ENCODE data around the gene EEIG2. TPM values are rescaled to one million over a fixed set of nuclear protein-coding genes. Genes with fewer than 3 reads are reported as not detected.

The EEIG2 gene
- total and polyA plus RNA-seq, 2 donors (not counting 3 experiments of a cell fraction or from before 2014, with no cell fraction given) = 2.5 to 7.2 TPM

GRCh38 chr1:108605633-108606032 is 45.7 kb downstream of the EEIG2 start:
- no peaks in the 10 kb centered on the region for H3K9me1 ChIP-seq (replicated peaks; ENCODE audit: control insufficient read depth, extremely low read depth, insufficient read depth, low read length)
- DNase-seq (ENCODE audit: low read depth, low spot score) = no peak
- H3K36me3 ChIP-seq (ENCODE audit: control insufficient read depth in 2 of 2, extremely low read depth in 1 of 2, insufficient read depth in 2 of 2, low read length in 2 of 2) = no peaks in the 10 kb centered on the region
- POLR2A ChIA-PET = no interaction called here
- intact Hi-C loops (cut with micrococcal nuclease) (no loop called here), dilution Hi-C loops (cut with MboI; ENCODE audit: extremely low pct_ligation_motif_present, low sequenced_read_pairs) (no loop called here)
- no peak overlapping the region for H3K4me3 ChIP-seq (replicated peaks in 1 of 3; ENCODE audit: insufficient read depth in 1 of 3, low read depth in 1 of 3, low read length in 3 of 3)
- H4K20me1 ChIP-seq (replicated peaks; ENCODE audit: control insufficient read depth, extremely low read depth, insufficient read depth, low read length) = no peaks in the 10 kb centered on the region
- H3K27ac ChIP-seq (ENCODE audit: insufficient read depth, low read depth, low read length) = no peak overlapping the region
- CTCF ChIA-PET = interaction anchor here (0.9 to 1.5 kb wide), 3 partner anchors 10 to 46 kb away, joined by 3 to 5 read pairs (median 3); partner anchors contain the start of gene EEIG2
- H3K4me2 ChIP-seq (ENCODE audit: insufficient read depth, low read length) = no peak overlapping the region
- FAIRE-seq = no peak
- no peak overlapping the region for H2AFZ ChIP-seq (ENCODE audit: low read depth, low read length)
- no peaks in the 10 kb centered on the region for H3K27me3 ChIP-seq (ENCODE audit: control insufficient read depth in 2 of 2, insufficient read depth in 2 of 2, low read length in 2 of 2)
- no peaks in the 10 kb centered on the region for H3K9me3 ChIP-seq (replicated peaks; ENCODE audit: control insufficient read depth, insufficient read depth, low read length)
- peaks cover 4% of the 10 kb centered on the region for H3K4me1 ChIP-seq (ENCODE audit: control insufficient read depth, extremely low read depth, insufficient read depth, low read length)
- TF ChIP-seq EZH2 (IDR thresholded peaks at IDR 0.05; ENCODE audit: borderline replicate concordance, low read depth, low read length, severe bottlenecking) (no peak), JUN (IDR thresholded peaks at IDR 0.05; ENCODE audit: borderline replicate concordance, insufficient read depth, insufficient read length, low read depth) (no peak), MYC (IDR thresholded peaks at IDR 0.05; ENCODE audit: low read depth, low read length) (no peak), FOS (IDR thresholded peaks at IDR 0.05; ENCODE audit: borderline replicate concordance, insufficient read depth, low read length) (no peak), POLR2A (IDR thresholded peaks at IDR 0.05; ENCODE audit: low read depth, low read length) (no peak)
- H3K79me2 ChIP-seq (ENCODE audit: control insufficient read depth, insufficient read depth, low read length) = no peaks in the 10 kb centered on the region
- no peak overlapping the region for H3K9ac ChIP-seq (replicated peaks; ENCODE audit: extremely low read depth, insufficient read depth, low read length)
- no TSS peak for BruUV-seq (replicated peaks)

GRCh38 chr1:108606478-108606877 is 46.6 kb downstream of the EEIG2 start:
- dilution Hi-C loops (cut with MboI; ENCODE audit: extremely low pct_ligation_motif_present, low sequenced_read_pairs) (no loop called here), intact Hi-C loops (cut with micrococcal nuclease) (no loop called here)
- no peak overlapping the region for H3K4me3 ChIP-seq (replicated peaks in 1 of 3; ENCODE audit: insufficient read depth in 1 of 3, low read depth in 1 of 3, low read length in 3 of 3)
- H3K79me2 ChIP-seq (ENCODE audit: control insufficient read depth, insufficient read depth, low read length) = no peaks in the 10 kb centered on the region
- H3K27ac ChIP-seq (ENCODE audit: insufficient read depth, low read depth, low read length) = no peak overlapping the region
- no peaks in the 10 kb centered on the region for H3K9me1 ChIP-seq (replicated peaks; ENCODE audit: control insufficient read depth, extremely low read depth, insufficient read depth, low read length)
- no peaks in the 10 kb centered on the region for H3K27me3 ChIP-seq (ENCODE audit: control insufficient read depth in 2 of 2, insufficient read depth in 2 of 2, low read length in 2 of 2)
- no peak overlapping the region for H2AFZ ChIP-seq (ENCODE audit: low read depth, low read length)
- H3K36me3 ChIP-seq (ENCODE audit: control insufficient read depth in 2 of 2, extremely low read depth in 1 of 2, insufficient read depth in 2 of 2, low read length in 2 of 2) = no peaks in the 10 kb centered on the region
- H4K20me1 ChIP-seq (replicated peaks; ENCODE audit: control insufficient read depth, extremely low read depth, insufficient read depth, low read length) = no peaks in the 10 kb centered on the region
- DNase-seq (ENCODE audit: low read depth, low spot score) (no peak), FAIRE-seq (no peak)
- no peak for TF ChIP-seq CTCF (IDR thresholded peaks at IDR 0.05; ENCODE audit: extremely low read depth in 1 of 2, insufficient read depth in 1 of 2, low read depth in 1 of 2, low read length in 2 of 2)
- no peak for TF ChIP-seq POLR2A (IDR thresholded peaks at IDR 0.05; ENCODE audit: low read depth, low read length)
- TF ChIP-seq MYC (IDR thresholded peaks at IDR 0.05; ENCODE audit: low read depth, low read length) = no peak
- no peak for TF ChIP-seq MAX (IDR thresholded peaks at IDR 0.05; ENCODE audit: insufficient read depth, insufficient read length)
- TF ChIP-seq JUN (IDR thresholded peaks at IDR 0.05; ENCODE audit: borderline replicate concordance, insufficient read depth, insufficient read length, low read depth) = no peak
- no peak for TF ChIP-seq FOS (IDR thresholded peaks at IDR 0.05; ENCODE audit: borderline replicate concordance, insufficient read depth, low read length)
- no peak for TF ChIP-seq EZH2 (IDR thresholded peaks at IDR 0.05; ENCODE audit: borderline replicate concordance, low read depth, low read length, severe bottlenecking)
- TF ChIP-seq POLR2AphosphoS5 (IDR thresholded peaks at IDR 0.05; ENCODE audit: insufficient read depth, low read depth, low read length) = no peak
- TF ChIP-seq GATA2 (IDR thresholded peaks at IDR 0.05; ENCODE audit: insufficient read depth, insufficient read length, low read depth, low read length) = no peak
- ChIA-PET POLR2A (no interaction called here), CTCF (interaction anchor here (1.4 to 1.5 kb wide), 2 partner anchors 18 to 47 kb away, joined by 3 to 5 read pairs; partner anchors contain the start of gene EEIG2)
- H3K9me3 ChIP-seq (replicated peaks; ENCODE audit: control insufficient read depth, insufficient read depth, low read length) = no peaks in the 10 kb centered on the region
- no peak overlapping the region for H3K9ac ChIP-seq (replicated peaks; ENCODE audit: extremely low read depth, insufficient read depth, low read length)
- no peak overlapping the region for H3K4me2 ChIP-seq (ENCODE audit: insufficient read depth, low read length)
- peaks cover 4% of the 10 kb centered on the region for H3K4me1 ChIP-seq (ENCODE audit: control insufficient read depth, extremely low read depth, insufficient read depth, low read length)
- no TSS peak for BruUV-seq (replicated peaks)

Data from endothelial cell of umbilical vein (primary cell).